Measurements from ENCODE around the gene TOP2A. TPM values are rescaled to one million over a fixed set of nuclear protein-coding genes. Genes with fewer than 3 reads are reported as not detected.

TOP2A gene
- total RNA-seq, 1 donor from 2014 or later, result 28.3 TPM

- H3K4me3 Mint-ChIP-seq (ENCODE audit: unreplicated experiment), result peak overlapping the region; percentile 81
- H3K4me1 Mint-ChIP-seq (ENCODE audit: unreplicated experiment), result peaks cover 66% of the 10 kb centered on the region
- H3K36me3 Mint-ChIP-seq (ENCODE audit: low read depth, unreplicated experiment), result peaks cover 55% of the 10 kb centered on the region
- H3K27me3 Mint-ChIP-seq (ENCODE audit: unreplicated experiment), result peaks cover 2% of the 10 kb centered on the region
- no peaks in the 10 kb centered on the region for H3K9me3 Mint-ChIP-seq (ENCODE audit: unreplicated experiment)
- DNase-seq (ENCODE audit: low spot score), result no peak
- peak overlapping the region; percentile 61 for H3K27ac Mint-ChIP-seq (ENCODE audit: unreplicated experiment)
- no peak for TF ChIP-seq CTCF (IDR thresholded peaks at IDR 0.05; ENCODE audit: unreplicated experiment)
Observed at GRCh38 chr17:40452216-40452787, 34.6 kb upstream of the TOP2A start.

- no peak for TF ChIP-seq CTCF (IDR thresholded peaks at IDR 0.05; ENCODE audit: unreplicated experiment)
- Mint-ChIP-seq H3K36me3 (ENCODE audit: low read depth, unreplicated experiment) (peaks cover 51% of the 10 kb centered on the region), H3K4me3 (ENCODE audit: unreplicated experiment) (peak overlapping the region; percentile 69), H3K9me3 (ENCODE audit: unreplicated experiment) (no peaks in the 10 kb centered on the region), H3K27ac (ENCODE audit: unreplicated experiment) (no peak overlapping the region), H3K4me1 (ENCODE audit: unreplicated experiment) (peaks cover 72% of the 10 kb centered on the region), H3K27me3 (ENCODE audit: unreplicated experiment) (peaks cover 2% of the 10 kb centered on the region)
- DNase-seq (ENCODE audit: low spot score), result no peak
Observed at GRCh38 chr17:40451420-40451819, 33.7 kb upstream of the TOP2A start.

GRCh38 chr17:40450175-40450574 is 32.5 kb upstream of the TOP2A start:
- Mint-ChIP-seq H3K27me3 (ENCODE audit: unreplicated experiment) (peaks cover 10% of the 10 kb centered on the region), H3K27ac (ENCODE audit: unreplicated experiment) (no peak overlapping the region), H3K9me3 (ENCODE audit: unreplicated experiment) (no peaks in the 10 kb centered on the region), H3K4me1 (ENCODE audit: unreplicated experiment) (peaks cover 72% of the 10 kb centered on the region), H3K36me3 (ENCODE audit: low read depth, unreplicated experiment) (peaks cover 44% of the 10 kb centered on the region), H3K4me3 (ENCODE audit: unreplicated experiment) (no peak overlapping the region)
- peak; percentile 66 for TF ChIP-seq CTCF (IDR thresholded peaks at IDR 0.05; ENCODE audit: unreplicated experiment)
- peak; percentile 59 for DNase-seq (ENCODE audit: low spot score)

GRCh38 chr17:40448639-40449261 is 31.1 kb upstream of the TOP2A start:
- no peaks in the 10 kb centered on the region for H3K9me3 Mint-ChIP-seq (ENCODE audit: unreplicated experiment)
- peaks cover 46% of the 10 kb centered on the region for H3K36me3 Mint-ChIP-seq (ENCODE audit: low read depth, unreplicated experiment)
- peaks cover 17% of the 10 kb centered on the region for H3K27me3 Mint-ChIP-seq (ENCODE audit: unreplicated experiment)
- peak overlapping the region; percentile 85 for H3K27ac Mint-ChIP-seq (ENCODE audit: unreplicated experiment)
- H3K4me3 Mint-ChIP-seq (ENCODE audit: unreplicated experiment), result peak overlapping the region; percentile 94
- TF ChIP-seq CTCF (IDR thresholded peaks at IDR 0.05; ENCODE audit: unreplicated experiment), result no peak
- no peak for DNase-seq (ENCODE audit: low spot score)
- peaks cover 70% of the 10 kb centered on the region for H3K4me1 Mint-ChIP-seq (ENCODE audit: unreplicated experiment)

- DNase-seq (ENCODE audit: low spot score), result no peak
- Mint-ChIP-seq H3K9me3 (ENCODE audit: unreplicated experiment) (no peaks in the 10 kb centered on the region), H3K36me3 (ENCODE audit: low read depth, unreplicated experiment) (peaks cover 43% of the 10 kb centered on the region), H3K4me1 (ENCODE audit: unreplicated experiment) (peaks cover 65% of the 10 kb centered on the region), H3K27me3 (ENCODE audit: unreplicated experiment) (peaks cover 17% of the 10 kb centered on the region), H3K27ac (ENCODE audit: unreplicated experiment) (peak overlapping the region; percentile 91), H3K4me3 (ENCODE audit: unreplicated experiment) (peak overlapping the region; percentile 94)
- no peak for TF ChIP-seq CTCF (IDR thresholded peaks at IDR 0.05; ENCODE audit: unreplicated experiment)
Observed at GRCh38 chr17:40448213-40448638, 30.5 kb upstream of the TOP2A start.
